GM23338 (cell line): ENCODE data around the gene DACH2. TPM values are rescaled to one million over a fixed set of nuclear protein-coding genes. Genes with fewer than 3 reads are reported as not detected.

Experiments used
- ATAC-seq: fragments of 200-7000 bp; cut with Tn5 transposase; 3 replicates; pipeline ENCODE4 v1.9.1; 2020
- DNase-seq: peaks from one replicate; pipeline ENCODE4 v3.0.0-alpha.2; 2015; ENCODE audit warnings: low spot score
- H2AFZ ChIP-seq: fragments of 200-600 bp; sonication (generic); 2 replicates; pipeline ENCODE4 v1.8.0; 2016; ENCODE audit warnings: antibody characterized with exemption, mild to moderate bottlenecking, moderate library complexity
- H3F3A ChIP-seq: fragments of 200-600 bp; sonication (generic); replicated peaks from 2 replicates; pipeline ENCODE4 v1.8.0; 2017; ENCODE audit warnings: antibody characterized with exemption, mixed run types, low read depth
- H3K27ac ChIP-seq: fragments of 200-600 bp; sonication (generic); 2 replicates; pipeline ENCODE4 v1.6.1; 2016; ENCODE audit warnings: low read depth
- H3K27me3 ChIP-seq: fragments of 200-600 bp; sonication (generic); 2 replicates; pipeline ENCODE4 v1.8.0; 2016; ENCODE audit warnings: mild to moderate bottlenecking, mixed run types, moderate library complexity; ENCODE audit not compliant: insufficient read depth
- H3K36me3 ChIP-seq: fragments of 200-600 bp; sonication (generic); 2 replicates; pipeline ENCODE4 v1.8.0; 2016; ENCODE audit warnings: mild to moderate bottlenecking; ENCODE audit not compliant: insufficient read depth
- H3K4me1 ChIP-seq: fragments of 200-600 bp; sonication (generic); 2 replicates; pipeline ENCODE4 v1.8.0; 2016; ENCODE audit warnings: mild to moderate bottlenecking, moderate library complexity; ENCODE audit not compliant: insufficient read depth
- H3K4me2 ChIP-seq: fragments of 200-600 bp; sonication (generic); 2 replicates; pipeline ENCODE4 v1.7.1; 2017; ENCODE audit warnings: mixed run types
- H3K4me3 ChIP-seq: fragments of 200-600 bp; sonication (generic); 2 replicates; pipeline ENCODE4 v1.6.1; 2016; ENCODE audit warnings: mixed run types
- H3K79me2 ChIP-seq: fragments of 200-600 bp; sonication (generic); replicated peaks from 2 replicates; pipeline ENCODE4 v1.8.0; 2017; ENCODE audit warnings: mild to moderate bottlenecking; ENCODE audit not compliant: insufficient read depth
- H3K9me2 ChIP-seq: fragments of 200-600 bp; sonication (generic); 2 replicates; pipeline ENCODE4 v1.8.0; 2017; ENCODE audit not compliant: insufficient read depth
- H4K20me1 ChIP-seq: fragments of 200-600 bp; sonication (generic); replicated peaks from 2 replicates; pipeline ENCODE4 v1.8.0; 2017; ENCODE audit warnings: mild to moderate bottlenecking; ENCODE audit not compliant: insufficient read depth
- H3K27ac Mint-ChIP-seq: 2 replicates; pipeline ENCODE4 v1.8.0; 2020; ENCODE audit warnings: inconsistent platforms, mild to moderate bottlenecking, moderate library complexity, mixed read lengths
- H3K27me3 Mint-ChIP-seq: 3 replicates; pipeline ENCODE4 v1.8.0; 2022; ENCODE audit warnings: low read depth, mild to moderate bottlenecking, moderate library complexity, mixed read lengths, inconsistent platforms; ENCODE audit not compliant: insufficient read depth, poor library complexity
- H3K36me3 Mint-ChIP-seq: 3 replicates; pipeline ENCODE4 v1.8.0; 2021; ENCODE audit warnings: low read depth, mild to moderate bottlenecking, inconsistent platforms, moderate library complexity, mixed read lengths
- H3K4me1 Mint-ChIP-seq: 3 replicates; pipeline ENCODE4 v1.8.0; 2020; ENCODE audit warnings: mild to moderate bottlenecking, inconsistent platforms, mixed read lengths
- H3K4me3 Mint-ChIP-seq: 3 replicates; pipeline ENCODE4 v1.8.0; 2021; ENCODE audit warnings: moderate library complexity, mild to moderate bottlenecking, inconsistent platforms, mixed read lengths
- H3K9me3 Mint-ChIP-seq: 3 replicates; pipeline ENCODE4 v1.8.0; 2020; ENCODE audit warnings: moderate library complexity, mild to moderate bottlenecking, inconsistent platforms, mixed read lengths
- CTCF ChIP-seq, 2 experiments: fragments of 200-600 bp in 1 of 2; sonication (generic) in 1 of 2; conservative IDR thresholded peaks; 2 replicates each; pipeline versions ENCODE4 v1.5.1 to v1.6.1; 2016 to 2017; ENCODE audit warnings: antibody characterized with exemption in 2 of 2, low read depth in 2 of 2, mild to moderate bottlenecking in 2 of 2, moderate library complexity in 1 of 2
- JUNB ChIP-seq: IDR thresholded peaks from one replicate; pipeline ENCODE4 v1.6.1; 2016; ENCODE audit warnings: antibody characterized with exemption; ENCODE audit not compliant: unreplicated experiment
- STAT1 ChIP-seq: IDR thresholded peaks from one replicate; pipeline ENCODE4 v1.6.1; 2016; ENCODE audit warnings: antibody characterized with exemption; ENCODE audit not compliant: unreplicated experiment
- ZNF462 ChIP-seq: fragments of 250-450 bp; sonication (Bioruptor Pico); IDR thresholded peaks from 2 replicates; pipeline ENCODE4 v1.5.0; 2020; ENCODE audit warnings: mild to moderate bottlenecking, moderate library complexity
- polyA plus RNA-seq: library from polyadenylated mRNA; unstranded; fragments of >200 nt; fragmentation: Nextera tagmentation; extraction: Ambion mirVana; gene quantifications from 2 replicates; pipeline ENCODE4 v1.2.1, GENCODE V29; 2016
- total RNA-seq: library from RNA; depleted of rRNA; stranded (reverse); fragments of >200 nt; shearing (Covaris generic); gene quantifications from 2 replicates; pipeline ENCODE4 v1.2.3, GENCODE V29; 2014

The DACH2 gene
- total and polyA plus RNA-seq, 2 experiments from 2014 or later: 2.4 to 4.6 TPM

GRCh38 chrX:86805241-86805640 lies 657.0 kb downstream of the DACH2 start (continued):
- TF ChIP-seq ZNF462 (CRISPR knock-in tag) (no peak), CTCF (conservative IDR thresholded peaks at IDR 0.05; ENCODE audit: low read depth in 2 of 2) (no peak), JUNB (no peak)

- no peak overlapping the region for H3K4me3 Mint-ChIP-seq
- DNase-seq: peak; percentile 56
Measured at GRCh38 chrX:86806786-86807185, 658.5 kb downstream of the DACH2 start.

More at GRCh38 chrX:86806786-86807185, 658.5 kb downstream of the DACH2 start:
- Mint-ChIP-seq H3K4me1 (peaks cover 14% of the 10 kb centered on the region), H3K9me3 (peaks cover 19% of the 10 kb centered on the region), H3K36me3 (peaks cover 21% of the 10 kb centered on the region), H3K27ac (no peak overlapping the region), H3K27me3 (no peaks in the 10 kb centered on the region)
- H3K27ac ChIP-seq: no peak overlapping the region
- H3F3A ChIP-seq: no peaks in the 10 kb centered on the region
- ATAC-seq: peak; percentile 53; the same call in 2 of the 3 replicates
- TF ChIP-seq CTCF (conservative IDR thresholded peaks at IDR 0.05; ENCODE audit: low read depth in 2 of 2) (peak; percentile 56 to 69), STAT1 (no peak)
- no peaks in the 10 kb centered on the region for H3K27me3 ChIP-seq
- no peaks in the 10 kb centered on the region for H3K9me2 ChIP-seq
- H2AFZ ChIP-seq: no peak overlapping the region
- H3K79me2 ChIP-seq: no peaks in the 10 kb centered on the region
- peaks cover 4% of the 10 kb centered on the region; the same call in 1 of the 2 replicates for H3K36me3 ChIP-seq
- H3K4me1 ChIP-seq: peaks cover 7% of the 10 kb centered on the region; the same call in 1 of the 2 replicates
- H3K4me3 ChIP-seq: no peak overlapping the region
- no peaks in the 10 kb centered on the region for H4K20me1 ChIP-seq
- no peak overlapping the region for H3K4me2 ChIP-seq
